ENCODE measurements around the gene TRPM4.

- TF ChIP-seq CTCF (IDR thresholded peaks at IDR 0.05) = no peak
- no peak for TF ChIP-seq GABPA (IDR thresholded peaks at IDR 0.05; ENCODE audit: low read depth)
- TF ChIP-seq EZH2phosphoT487 (IDR thresholded peaks at IDR 0.05; ENCODE audit: borderline replicate concordance, low read depth) = no peak
- no peak for TF ChIP-seq MXI1 (IDR thresholded peaks at IDR 0.05; ENCODE audit: low read depth, low read length)
- no peak for TF ChIP-seq NRF1 (IDR thresholded peaks at IDR 0.05; ENCODE audit: low read depth, low read length)
- no peak for TF ChIP-seq EP300 (IDR thresholded peaks at IDR 0.05; ENCODE audit: borderline replicate concordance in 1 of 2, low read depth in 1 of 2, low read length in 1 of 2)
- TF ChIP-seq RFX5 (IDR thresholded peaks at IDR 0.05; ENCODE audit: low read length) = no peak
- TF ChIP-seq FOXM1 (IDR thresholded peaks at IDR 0.05; ENCODE audit: low read depth) = no peak
- TF ChIP-seq FOXJ3 (CRISPR knock-in tag; IDR thresholded peaks at IDR 0.05) = no peak
- no peak for TF ChIP-seq TAF1 (IDR thresholded peaks at IDR 0.05; ENCODE audit: borderline replicate concordance, low read depth, low read length)
- TF ChIP-seq REST (IDR thresholded peaks at IDR 0.05; ENCODE audit: low read depth, low read length) = no peak
- TF ChIP-seq ELF1 (IDR thresholded peaks at IDR 0.05) = no peak
Observed at GRCh38 chr19:49111218-49111998, 46.2 kb upstream of the TRPM4 start.

Measured in SK-N-SH (cell line).